Motor neuron (in vitro differentiated cells): ENCODE data around the gene CD79A. TPM values are rescaled to one million over a fixed set of nuclear protein-coding genes. Genes with fewer than 3 reads are reported as not detected.
A peak's percentile ranks its signal among the peaks of the same experiment; 100 is the strongest.

Source experiments
- ATAC-seq, 8 experiments: fragments of 200-7000 bp; cut with Tn5 transposase; replicated peaks in 6 of 8; 2 replicates each; pipeline ENCODE4 v1.8.0; 2021; ENCODE audit warnings: mild to moderate bottlenecking in 8 of 8, moderate library complexity in 8 of 8
- H3K27ac ChIP-seq, 2 donors: fragments of 250-450 bp; sonication (Bioruptor Pico); 2 replicates each; pipeline ENCODE4 v1.9.0; 2021; ENCODE audit warnings: antibody characterized with exemption in 2 of 2, mild to moderate bottlenecking in 2 of 2, moderate library complexity in 1 of 2
- H3K4me1 ChIP-seq, 2 donors: fragments of 250-450 bp; sonication (Bioruptor Pico); replicated peaks in 1 of 2; 2 replicates each; pipeline ENCODE4 v1.6.1; 2021; ENCODE audit warnings: antibody characterized with exemption in 2 of 2, mild to moderate bottlenecking in 2 of 2, moderate library complexity in 1 of 2
- H3K4me3 ChIP-seq, 5 donors: fragments of 250-450 bp; sonication (Bioruptor Pico); 2 replicates each; pipeline ENCODE4 v1.9.0; 2021; ENCODE audit warnings: antibody characterized with exemption in 5 of 5, mild to moderate bottlenecking in 5 of 5, moderate library complexity in 4 of 5
- WGBS, 10 experiments: fragments of 450-650 bp; shearing (Covaris generic); methylation state at CpG; one replicate each; pipeline ENCODE4 v1.0.0; 2022; 5-methylcytosine and 5-hydroxymethylcytosine counted together
- in situ Hi-C, 9 experiments: fragments of 400-800 bp; cut with MboI; loops; one replicate each; pipeline ENCODE4 v1.15.0; 2021; ENCODE audit warnings: low sequenced_read_pairs in 9 of 9, low pct_unique_long_range_greater_than_20kb in 2 of 9; ENCODE audit not compliant: unreplicated experiment in 9 of 9
- total RNA-seq, 8 experiments: library from RNA; unstranded; fragments of 300-600 nt; gene quantifications; 2 replicates each; pipeline versions ENCODE4 v1.2.3 to v1.2.4, GENCODE V29; 2022

CD79A gene
- total RNA-seq, 8 experiments from 2014 or later: 0.27 to 1.1 (median 0.41) TPM; not detected in 1

DNA sequence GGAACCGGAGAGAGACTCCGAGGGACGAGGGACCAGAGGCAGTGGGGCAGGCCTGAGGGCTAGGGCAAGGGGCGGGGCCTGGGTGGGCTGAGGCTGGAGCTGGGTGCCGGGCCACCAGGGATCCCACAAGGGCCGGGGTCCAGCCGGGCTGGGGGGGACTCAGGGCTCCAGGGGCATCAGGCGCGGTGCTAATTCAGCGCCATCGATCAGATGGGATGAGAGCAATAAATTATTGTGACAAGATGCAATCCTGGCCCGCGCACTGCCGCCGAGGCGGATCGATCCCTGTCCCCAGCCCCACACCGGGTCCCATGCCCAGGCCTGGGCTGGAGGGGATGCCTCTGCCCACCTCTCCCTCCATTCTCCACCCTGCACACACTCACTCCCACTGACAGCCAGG is 45.5 kb downstream of the CD79A start:
- Histone ChIP-seq H3K4me1 (peaks cover 20 to 26% of the 10 kb centered on the region in 2 donors), H3K4me3 (no peak overlapping the region), H3K27ac (no peak overlapping the region)
- in situ Hi-C loops: no loop called here
- 25% methylated on average over 2 of the region's 18 CpGs; no CpG with 5 or more reads in 9 of the 10 experiments for WGBS, 10 experiments
- ATAC-seq: peak in 5 of 8 experiments; percentile 7 to 47 (median 38)

DNA sequence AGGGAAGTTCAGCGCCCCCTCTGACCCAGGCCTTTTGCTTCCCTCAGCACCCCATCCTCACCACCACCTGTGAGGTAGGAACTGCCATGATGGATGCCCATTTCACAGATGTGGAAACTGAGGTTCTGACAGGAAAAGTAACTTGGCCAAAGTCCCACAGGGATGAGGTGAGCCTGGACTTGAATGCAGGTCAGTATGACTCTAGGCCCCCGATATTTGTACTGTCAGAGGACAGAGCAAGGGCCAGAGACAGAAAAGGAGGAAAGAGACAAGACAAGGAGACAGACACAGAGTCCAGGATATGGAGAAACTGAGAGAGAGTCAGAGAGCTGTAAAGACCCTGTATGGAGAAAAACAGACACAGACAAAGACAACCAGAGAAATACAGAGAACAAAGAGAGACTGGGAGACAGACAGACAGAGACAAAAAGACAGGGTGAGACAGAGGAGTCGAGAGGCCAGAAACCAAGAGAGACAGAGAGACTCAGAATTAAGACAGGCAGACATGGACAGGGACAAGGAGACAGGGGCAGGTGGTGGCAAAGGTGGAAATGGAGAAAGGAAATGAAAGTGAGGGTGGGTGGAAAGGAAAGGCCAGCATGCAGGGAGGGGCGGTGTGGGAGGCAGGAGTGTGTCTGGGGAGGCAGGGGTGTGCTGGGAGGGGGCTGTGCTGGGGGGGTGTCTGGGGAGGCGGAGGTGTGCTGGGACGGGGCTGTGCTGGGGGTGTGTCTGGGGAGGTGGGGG is 46.1 kb downstream of the CD79A start:
- in situ Hi-C loops: no loop called here
- WGBS, 10 experiments: 0 to 55% (median 29%) methylated on average over 1 to 2 of the region's 6 CpGs; no CpG with 5 or more reads in 2 of the 10 experiments
- no peak for ATAC-seq
- no peak overlapping the region for H3K4me3 ChIP-seq
- H3K4me1 ChIP-seq: peaks cover 27% of the 10 kb centered on the region in 2 donors
- H3K27ac ChIP-seq: no peak overlapping the region

DNA sequence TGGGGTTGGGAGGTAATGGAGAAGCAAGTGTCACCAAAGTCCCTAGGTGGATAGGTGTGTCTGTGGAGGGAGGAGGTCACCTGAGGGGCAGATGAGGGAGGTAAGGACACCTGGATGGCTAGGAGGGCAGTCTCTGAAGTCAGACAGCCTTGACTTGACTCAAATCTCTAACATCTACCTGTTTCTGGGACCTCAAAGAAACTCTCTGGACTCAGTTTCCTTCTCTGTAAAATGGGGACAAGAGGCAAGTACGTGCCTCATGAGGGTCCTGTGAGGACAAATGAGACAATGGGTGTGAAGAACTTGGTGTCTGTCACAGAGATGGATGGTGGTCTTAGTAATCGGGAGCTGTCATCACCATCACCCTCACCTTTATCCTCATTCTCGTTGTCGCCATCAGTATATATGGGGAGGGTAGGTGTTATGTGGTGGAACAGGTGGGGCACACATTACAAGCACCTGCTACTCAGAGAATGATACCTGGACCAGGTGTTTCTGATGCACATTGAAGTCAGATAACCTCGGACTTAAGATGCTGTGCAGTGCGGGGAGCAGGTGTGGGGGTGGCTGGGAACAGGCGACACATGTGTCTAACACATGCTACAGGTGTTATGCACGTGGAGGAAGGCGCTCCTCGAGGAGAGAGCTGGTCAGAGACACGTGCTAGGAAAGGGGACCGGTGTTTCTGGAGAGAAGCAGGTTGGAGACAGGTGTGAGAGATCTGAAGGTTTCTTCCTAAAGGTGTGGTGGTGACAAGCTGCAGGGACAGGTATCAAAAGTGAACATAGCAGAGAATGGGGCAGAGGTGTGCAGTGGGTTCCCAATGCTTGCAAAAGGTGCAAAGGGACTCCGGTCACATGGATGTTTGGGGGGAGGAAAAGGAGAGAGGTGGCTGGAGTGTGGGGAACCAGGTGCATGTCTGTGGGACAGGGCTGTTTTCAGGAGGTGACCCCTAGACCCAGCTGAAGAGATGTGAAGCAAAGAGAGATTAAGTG is 47.4 kb downstream of the CD79A start:
- in situ Hi-C loops: no loop called here
- WGBS, 10 experiments: 0 to 67% (median 15%) methylated on average over 1 to 13 of the region's 13 CpGs; no CpG with 5 or more reads in 2 of the 10 experiments
- ATAC-seq: no peak

DNA sequence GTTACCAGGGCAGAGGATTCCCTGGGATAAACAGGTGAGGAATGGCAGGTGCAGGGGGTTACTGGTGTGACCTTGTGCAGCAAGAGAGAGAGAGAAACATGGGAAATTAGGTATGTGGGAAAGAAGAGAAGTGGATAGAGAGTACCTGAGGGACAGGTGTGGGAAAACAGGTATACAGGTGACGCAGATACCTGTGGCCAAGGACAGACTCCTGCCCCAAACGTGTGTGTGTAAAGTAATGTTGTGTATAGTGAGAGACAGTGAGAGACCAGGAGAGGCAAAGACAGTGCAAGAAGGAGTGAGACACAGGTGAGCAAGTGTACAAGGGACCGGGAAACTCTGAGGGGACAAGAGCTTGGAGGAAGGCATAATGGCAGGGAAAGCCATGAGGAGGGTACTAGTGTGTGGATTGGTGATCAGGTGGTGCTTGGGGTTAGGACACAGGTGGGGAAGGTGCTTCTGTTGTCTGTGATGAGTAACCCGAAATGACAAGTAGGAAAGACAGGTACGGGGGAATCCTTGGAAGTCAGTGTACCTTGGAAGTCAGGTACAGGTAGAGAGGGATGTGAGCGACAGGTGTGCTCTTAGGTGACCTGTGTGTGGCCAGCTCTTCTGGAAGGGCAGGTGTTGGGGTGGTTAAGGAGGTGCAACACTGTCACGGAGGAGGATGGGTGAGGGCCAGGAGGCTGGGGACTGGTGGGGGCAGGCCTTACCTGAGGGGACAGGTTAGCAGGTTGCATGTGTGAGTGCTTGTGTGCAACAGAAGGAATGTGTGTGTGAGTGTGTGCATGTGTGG is 48.3 kb downstream of the CD79A start:
- Histone ChIP-seq H3K4me1 (peaks cover 34 to 37% of the 10 kb centered on the region in 2 donors), H3K27ac (no peak overlapping the region), H3K4me3 (no peak overlapping the region)
- no peak for ATAC-seq
- 14 to 64% (median 47%) methylated on average over 1 to 6 of the region's 7 CpGs; no CpG with 5 or more reads in 1 of the 10 experiments for WGBS, 10 experiments
- in situ Hi-C loops: no loop called here

More for the DNA sequence above, 47.4 kb downstream of the CD79A start:
- H3K4me1 ChIP-seq: peaks cover 34 to 37% of the 10 kb centered on the region in 2 donors
- no peak overlapping the region for H3K4me3 ChIP-seq
- no peak overlapping the region for H3K27ac ChIP-seq

DNA sequence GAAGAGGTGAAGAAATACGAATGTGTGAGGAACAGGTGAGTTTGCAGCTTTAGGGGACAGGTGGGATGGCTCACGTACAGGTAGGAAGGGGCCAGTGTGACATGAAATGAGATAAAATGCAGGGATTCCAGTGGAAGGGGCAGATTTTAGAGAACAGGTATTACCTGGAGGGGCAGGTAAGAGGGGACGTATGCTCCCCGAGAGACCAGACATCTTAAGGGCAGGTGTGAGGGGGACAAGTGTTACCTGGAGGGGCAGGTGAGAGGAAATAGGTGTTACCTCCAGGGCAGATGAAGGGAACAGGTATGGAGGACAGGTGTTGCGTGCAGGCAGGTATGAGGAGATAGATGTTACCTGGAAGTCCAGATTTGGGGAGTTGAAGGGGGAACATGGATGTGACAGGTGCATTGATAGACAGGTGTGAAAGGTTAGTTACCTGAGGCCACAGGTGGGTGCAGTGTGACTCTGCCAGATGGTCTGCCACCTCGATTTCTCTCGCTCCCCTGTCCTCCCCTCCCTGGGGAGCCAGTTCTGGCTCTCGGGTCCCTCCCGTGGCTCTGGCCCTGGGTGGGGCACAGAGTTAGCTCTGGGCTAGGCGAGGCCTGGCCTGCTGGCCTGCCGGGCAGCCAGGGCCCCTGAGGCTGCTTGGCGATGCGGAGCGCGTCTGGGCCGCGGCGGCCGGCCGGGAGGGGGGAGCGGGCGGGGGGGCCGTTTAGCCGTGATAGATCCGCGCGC is 49.1 kb downstream of the CD79A start:
- Histone ChIP-seq H3K4me1 (peaks cover 31 to 37% of the 10 kb centered on the region in 2 donors), H3K27ac (no peak overlapping the region), H3K4me3 (no peak overlapping the region)
- in situ Hi-C loops: no loop called here
- ATAC-seq: peak in 3 of 8 experiments; percentile 22 to 42 (median 27)
- WGBS, 10 experiments: 17 to 62% (median 33%) methylated on average over 1 to 5 of the region's 27 CpGs; no CpG with 5 or more reads in 2 of the 10 experiments

DNA sequence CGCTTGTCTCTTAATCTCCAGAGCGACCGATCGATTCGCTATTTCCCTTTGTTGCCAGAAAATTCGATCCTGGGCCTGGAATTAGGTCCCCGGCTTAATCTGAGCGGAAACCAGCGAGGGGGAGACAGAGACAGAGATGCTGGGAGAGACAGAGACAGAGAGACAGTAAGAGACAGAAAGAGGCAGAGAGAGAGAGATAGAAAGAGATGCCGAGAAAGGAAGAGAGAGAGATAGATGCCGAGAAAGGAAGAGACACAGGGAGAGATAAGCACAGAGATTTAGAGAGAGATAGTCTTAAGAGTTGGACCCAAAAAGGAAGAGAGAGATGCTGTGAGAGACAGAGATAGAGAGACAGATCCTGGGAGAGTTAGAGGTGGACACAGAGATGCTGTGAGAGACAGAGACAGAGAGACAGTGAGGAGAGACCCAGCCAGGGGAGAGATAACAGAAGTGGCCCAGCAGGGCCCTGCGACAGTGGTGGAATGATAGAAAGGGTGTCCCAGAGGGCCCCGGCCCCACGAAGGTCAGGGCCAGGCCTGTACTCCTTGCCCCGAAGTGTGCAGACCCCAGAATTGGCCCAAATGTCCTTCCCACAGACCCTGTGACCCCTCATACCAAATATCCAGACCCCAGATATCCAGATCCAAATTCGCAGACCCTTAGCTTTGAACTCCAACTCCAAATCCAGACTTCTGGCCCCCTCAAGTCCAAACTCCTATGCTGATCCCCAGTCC is 49.9 kb downstream of the CD79A start:
- WGBS, 10 experiments: 22 to 82% (median 52%) methylated on average over 2 to 14 of the region's 16 CpGs
- ATAC-seq: no peak
- Histone ChIP-seq H3K4me3 (no peak overlapping the region), H3K27ac (no peak overlapping the region), H3K4me1 (peaks cover 25 to 34% of the 10 kb centered on the region in 2 donors)
- in situ Hi-C loops: no loop called here

DNA sequence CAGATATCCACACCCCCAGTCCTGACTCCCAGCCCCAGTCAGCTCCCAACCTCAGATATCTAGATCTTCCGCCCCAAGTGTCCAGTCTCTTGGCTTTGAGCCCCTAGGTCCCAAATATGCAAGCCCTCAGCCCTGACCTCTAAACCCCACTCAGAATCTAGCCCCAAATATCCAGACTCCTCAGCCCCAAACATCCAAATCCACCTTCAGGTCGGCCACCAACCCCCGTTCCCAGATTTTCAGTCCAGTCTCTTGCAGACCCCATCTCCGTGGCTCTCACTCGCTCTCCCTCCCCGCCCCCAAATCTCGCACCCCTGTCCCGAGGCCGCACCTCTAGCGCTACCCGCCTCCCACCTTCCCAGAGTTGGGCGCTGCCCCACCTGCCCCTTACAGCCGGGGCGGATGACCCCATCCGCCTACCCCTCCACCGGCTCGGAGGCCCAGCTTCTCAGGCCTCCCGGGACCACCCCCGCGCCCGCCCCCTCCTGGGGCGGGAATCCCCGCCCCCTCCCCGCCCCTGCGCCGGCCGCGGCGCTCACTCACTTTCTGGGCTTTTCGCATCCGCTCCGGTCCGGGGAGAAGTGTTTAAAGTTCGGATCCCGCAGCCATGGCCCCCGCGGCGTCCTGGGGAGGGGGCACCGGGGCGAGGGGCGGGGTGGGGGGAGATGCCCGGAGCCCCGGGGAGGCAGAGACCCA is 50.6 kb downstream of the CD79A start:
- in situ Hi-C loops: no loop called here
- 100% methylated on average over 1 of the region's 43 CpGs; no CpG with 5 or more reads in 8 of the 10 experiments for WGBS, 10 experiments
- no peak overlapping the region for H3K27ac ChIP-seq
- peak overlapping the region; percentile 20 to 37 (median 25) for H3K4me3 ChIP-seq
- H3K4me1 ChIP-seq: peaks cover 26 to 37% of the 10 kb centered on the region in 2 donors
- peak in 6 of 8 experiments; percentile 7 to 53 (median 23) for ATAC-seq

DNA sequence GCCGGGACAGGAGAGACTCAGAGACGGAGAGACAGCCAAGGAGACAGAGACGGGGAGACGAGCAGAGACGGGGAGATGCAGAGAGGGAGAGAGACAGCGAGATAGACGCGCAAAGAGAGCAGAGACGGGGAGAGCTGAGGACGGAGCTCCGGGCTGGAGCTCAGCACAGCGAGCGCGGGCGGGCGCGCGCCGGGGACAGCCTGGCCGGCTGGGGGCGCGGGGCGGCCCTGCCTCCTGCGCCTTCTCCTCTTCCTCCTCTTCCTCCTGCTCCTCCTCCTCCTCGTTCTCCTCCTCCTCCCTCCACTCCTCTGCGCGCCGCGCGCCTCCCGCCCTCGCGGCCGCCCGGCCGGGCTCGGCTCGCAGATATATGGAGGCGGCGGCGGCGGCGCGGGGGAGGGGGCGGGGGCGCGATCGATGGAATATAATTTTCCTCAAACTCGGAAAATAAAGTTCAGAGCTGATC is 51.2 kb downstream of the CD79A start, which contains the start of gene ERFL:
ERFL (minus strand) TSS at position 229 of the 463 bp plus-strand sequence. CDS start 15,530 bp downstream, outside the sequence.
- Histone ChIP-seq H3K27ac (no peak within 1 kb of the TSS), H3K4me3 (peak within 1 kb of the TSS; percentile 20 to 37 (median 25)), H3K4me1 (peaks cover 26 to 37% of the 10 kb centered on the region in 2 donors)
- no CpG with 5 or more reads among the region's 49 CpGs for WGBS, 10 experiments
- in situ Hi-C loops: no loop called here
- peak; percentile 31 to 52 (median 47) for ATAC-seq

DNA sequence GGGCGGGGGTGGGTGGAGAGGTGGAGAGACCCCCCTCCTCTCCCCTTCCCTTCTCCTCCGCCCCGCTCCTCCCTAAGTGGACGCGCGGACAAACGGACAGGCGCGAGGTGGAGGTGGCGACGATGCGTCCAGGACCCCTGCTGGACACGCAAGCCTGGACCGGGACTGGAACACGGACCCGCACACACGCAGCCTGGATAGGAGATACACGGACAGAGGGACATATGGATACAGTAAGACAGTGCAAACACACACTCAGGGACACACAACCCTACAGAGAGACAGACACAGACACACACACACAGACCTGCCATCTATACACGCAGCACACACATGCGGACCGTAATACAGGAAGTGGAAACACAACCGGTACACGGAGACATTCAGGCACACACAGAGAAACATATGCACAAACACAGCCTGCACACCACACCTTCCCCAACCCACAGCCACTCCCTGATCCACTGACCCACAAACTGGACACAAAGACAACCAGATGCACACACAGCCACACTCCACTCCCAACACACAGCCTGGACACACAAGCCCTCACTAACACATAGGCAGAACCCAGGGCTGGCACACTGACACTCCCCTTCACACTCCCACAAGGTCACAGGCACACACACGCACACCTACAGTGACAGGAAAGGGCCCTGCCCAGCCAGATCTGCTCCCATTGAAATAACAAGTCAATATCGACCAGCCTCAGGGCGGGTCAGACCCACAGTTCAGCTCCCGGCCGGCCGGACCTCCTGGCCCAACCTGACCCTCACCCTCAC is 51.9 kb downstream of the CD79A start:
- H3K27ac ChIP-seq: no peak overlapping the region
- peak in 7 of 8 experiments; percentile 19 to 42 (median 27) for ATAC-seq
- peaks cover 33 to 43% of the 10 kb centered on the region in 2 donors for H3K4me1 ChIP-seq
- 0 to 15% (median 0%) methylated on average over 1 to 5 of the region's 29 CpGs; no CpG with 5 or more reads in 5 of the 10 experiments for WGBS, 10 experiments
- in situ Hi-C loops: no loop called here
- H3K4me3 ChIP-seq: peak overlapping the region; percentile 20 to 37 (median 25)

DNA sequence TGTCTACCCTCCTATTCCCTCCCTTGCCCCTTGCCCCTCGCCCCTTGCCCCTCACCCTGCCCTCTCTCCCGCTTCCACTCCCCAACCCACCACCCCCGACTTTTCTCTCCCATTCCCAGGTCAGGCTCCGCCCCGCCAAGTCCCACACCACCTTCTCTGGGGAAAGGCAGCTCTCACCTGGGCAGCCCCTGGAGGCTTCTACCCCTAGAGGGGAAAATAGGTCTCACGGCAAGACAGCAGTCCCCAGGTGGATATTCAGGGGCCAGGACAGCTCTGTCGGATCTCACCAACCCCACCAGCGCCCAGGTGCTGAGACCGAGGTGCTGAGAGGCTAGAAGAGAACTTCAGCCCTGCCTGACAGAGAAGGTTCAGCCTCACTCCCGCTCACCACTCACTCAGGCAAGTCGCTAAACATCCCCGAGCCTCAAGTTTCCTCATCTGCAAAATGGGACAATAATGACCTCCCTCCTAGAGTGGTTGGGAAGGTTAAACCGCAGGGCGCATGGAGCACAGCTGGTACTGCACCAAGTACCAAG is 52.5 kb downstream of the CD79A start:
- H3K27ac ChIP-seq: no peak overlapping the region
- in situ Hi-C loops: no loop called here
- 20 to 80% (median 40%) methylated on average over 1 to 3 of the region's 14 CpGs; no CpG with 5 or more reads in 4 of the 10 experiments for WGBS, 10 experiments
- no peak overlapping the region for H3K4me3 ChIP-seq
- no peak for ATAC-seq
- H3K4me1 ChIP-seq: peaks cover 37 to 46% of the 10 kb centered on the region in 2 donors
